OCI-LY7 (cell line): ENCODE results near the gene GPS2. TPM values are rescaled to one million over a fixed set of nuclear protein-coding genes. Genes with fewer than 3 reads are reported as not detected.

Experiments used
- BruUV-seq: library from RNA; stranded (reverse); fragments of 400-500 nt; replicated peaks from 2 replicates; lab custom pipeline; 2021; lab: Mats Ljungman, UMichigan
- CTCF ChIA-PET: fragments of 300-600 bp; sonication (Branson Sonifier 250); formaldehyde crosslinking; loops from one replicate; lab custom pipeline; 2022; ENCODE audit warnings: antibody characterized with exemption; ENCODE audit not compliant: unreplicated experiment; lab: Charles Lee
- POLR2A ChIA-PET: fragments of 300-600 bp; sonication (Branson Sonifier 250); formaldehyde crosslinking; loops from one replicate; lab custom pipeline; 2022; ENCODE audit warnings: antibody characterized with exemption; lab: Charles Lee
- DNase-seq: peaks from one replicate; pipeline ENCODE4 v3.0.0-alpha.2; 2015; ENCODE audit warnings: low spot score
- H2AFZ ChIP-seq: fragments of 200-600 bp; sonication (generic), shearing (Covaris generic); 2 replicates; pipeline ENCODE4 v1.6.1; 2014; ENCODE audit warnings: mild to moderate bottlenecking, antibody characterized with exemption, low read length, moderate library complexity
- H3K27ac ChIP-seq: fragments of 200-600 bp; sonication (generic); 2 replicates; pipeline ENCODE4 v1.5.1; 2014; ENCODE audit warnings: mixed run types, low read depth, mild to moderate bottlenecking, moderate library complexity, low read length, inconsistent platforms; ENCODE audit not compliant: poor library complexity, severe bottlenecking
- H3K36me3 ChIP-seq: fragments of 200-600 bp; sonication (generic); 2 replicates; pipeline ENCODE4 v1.6.1; 2014; ENCODE audit warnings: mild to moderate bottlenecking, antibody characterized with exemption, low read length, moderate library complexity, mixed read lengths; ENCODE audit not compliant: insufficient read depth
- H3K4me1 ChIP-seq: fragments of 200-600 bp; sonication (generic); 2 replicates; pipeline ENCODE4 v1.5.1; 2014; ENCODE audit warnings: mild to moderate bottlenecking, low read length; ENCODE audit not compliant: insufficient read depth, poor library complexity, severe bottlenecking
- H3K4me2 ChIP-seq: fragments of 200-600 bp; sonication (generic); 2 replicates; pipeline ENCODE4 v1.6.1; 2014; ENCODE audit warnings: mild to moderate bottlenecking, low read length
- H3K4me3 ChIP-seq: fragments of 200-600 bp; sonication (generic); 2 replicates; pipeline ENCODE4 v1.5.1; 2014; ENCODE audit warnings: mild to moderate bottlenecking, low read depth, low read length; ENCODE audit not compliant: poor library complexity, severe bottlenecking
- H3K79me2 ChIP-seq: fragments of 200-600 bp; sonication (generic); 2 replicates; pipeline ENCODE4 v1.6.1; 2016; ENCODE audit warnings: low read depth, mild to moderate bottlenecking, low read length, moderate library complexity, mixed read lengths; ENCODE audit not compliant: insufficient read depth
- H3K9me2 ChIP-seq: fragments of 200-600 bp; sonication (generic); 2 replicates; pipeline ENCODE4 v1.6.1; 2016; ENCODE audit warnings: mild to moderate bottlenecking, low read length, mixed read lengths; ENCODE audit not compliant: insufficient read depth
- H3K9me3 ChIP-seq: fragments of 200-600 bp; sonication (generic); 2 replicates; pipeline ENCODE4 v1.6.1; 2014; ENCODE audit warnings: mild to moderate bottlenecking, mixed run types, low read length, mixed read lengths
- H4K20me1 ChIP-seq: fragments of 200-600 bp; sonication (generic); 2 replicates; pipeline ENCODE4 v1.6.1; 2014; ENCODE audit warnings: mild to moderate bottlenecking, antibody characterized with exemption, low read length, moderate library complexity, mixed read lengths; ENCODE audit not compliant: insufficient read depth
- CTCF ChIP-seq: fragments of 200-600 bp; sonication (generic); conservative IDR thresholded peaks from 2 replicates; pipeline ENCODE4 v1.5.1; 2014; ENCODE audit warnings: mild to moderate bottlenecking, antibody characterized with exemption, low read length, moderate library complexity, mixed read lengths
- EZH2phosphoT487 ChIP-seq: fragments of 200-600 bp; sonication (generic); IDR thresholded peaks from 2 replicates; pipeline ENCODE4 v1.6.1; 2018; ENCODE audit warnings: low read depth, borderline replicate concordance, mild to moderate bottlenecking, mixed run types, antibody characterized with exemption, low read length, moderate library complexity, mixed read lengths
- intact Hi-C: fragments of 100-400 bp; cut with micrococcal nuclease; formaldehyde crosslinking; loops from one replicate; pipeline ENCODE4 v1.10.0; 2022; ENCODE audit not compliant: unreplicated experiment
- total RNA-seq, 2 experiments: library from RNA; depleted of rRNA in 1 of 2; stranded (reverse); fragments of >200 nt in 1 of 2; shearing (Covaris generic) in 1 of 2; gene quantifications; 2 replicates each; pipeline ENCODE4 v1.2.3, GENCODE V29; 2014 to 2022

Gene GPS2
- total RNA-seq, 2 experiments from 2014 or later = 70.5 to 75.0 TPM

- DNase-seq = no peak
- peak overlapping the region; percentile 91 for H3K4me2 ChIP-seq
- H2AFZ ChIP-seq = no peak overlapping the region
- CTCF ChIA-PET = no interaction called here
- peaks cover 36% of the 10 kb centered on the region for H3K4me1 ChIP-seq
- H3K9me3 ChIP-seq = no peaks in the 10 kb centered on the region
- no peak overlapping the region for H3K27ac ChIP-seq
- H3K9me2 ChIP-seq = no peaks in the 10 kb centered on the region
- H3K79me2 ChIP-seq = no peaks in the 10 kb centered on the region
- TF ChIP-seq EZH2phosphoT487 (no peak), CTCF (no peak)
- POLR2A ChIA-PET = interaction anchor here (0.7 kb wide), 1 partner anchor 16 kb away, joined by 4 read pairs; no protein-coding TSS in a partner anchor
- H3K4me3 ChIP-seq = peak overlapping the region; percentile 75
- H3K36me3 ChIP-seq = peaks cover 15% of the 10 kb centered on the region
- no TSS peak for BruUV-seq
- intact Hi-C loops = loop anchor here (1.0 to 5.0 kb wide), 5 partner anchors 36 to 334 kb away; partner anchors contain the start of genes GPS2, POLR2A, SLC2A4 and TMEM256
- no peaks in the 10 kb centered on the region for H4K20me1 ChIP-seq
Observed at GRCh38 chr17:7352910-7353635, 37.9 kb upstream of the GPS2 start.

- Histone ChIP-seq H3K36me3 (peaks cover 20% of the 10 kb centered on the region), H3K4me2 (peak overlapping the region; percentile 91), H3K4me3 (peak overlapping the region; percentile 75), H3K9me2 (no peaks in the 10 kb centered on the region), H2AFZ (peak overlapping the region; percentile 53; the same call in 1 of the 2 replicates), H3K9me3 (no peaks in the 10 kb centered on the region), H3K79me2 (no peaks in the 10 kb centered on the region), H3K27ac (peak overlapping the region; percentile 55), H3K4me1 (peaks cover 36% of the 10 kb centered on the region), H4K20me1 (no peaks in the 10 kb centered on the region)
- no TSS peak for BruUV-seq
- ChIA-PET POLR2A (no interaction called here), CTCF (no interaction called here)
- intact Hi-C loops = loop anchor here (1.0 to 5.0 kb wide), 5 partner anchors 35 to 335 kb away; partner anchors contain the start of genes GPS2, POLR2A, SLC2A4 and TMEM256
- TF ChIP-seq CTCF (peak; percentile 74), EZH2phosphoT487 (no peak)
- no peak for DNase-seq
Observed at GRCh38 chr17:7352503-7352889, 37.3 kb upstream of the GPS2 start.
